Neural progenitor cell (in vitro differentiated cells): ENCODE results near the gene PRR19. TPM values are rescaled to one million over a fixed set of nuclear protein-coding genes. Genes with fewer than 3 reads are reported as not detected.
A peak's percentile ranks its signal among the peaks of the same experiment; 100 is the strongest.

Experiments
- DNase-seq: peaks from one replicate; pipeline ENCODE4 v3.0.0-alpha.2; 2016; ENCODE audit warnings: low spot score
- H2AFZ ChIP-seq: fragments of 200-600 bp; sonication (generic); replicated peaks from 2 replicates; pipeline ENCODE4 v1.6.1; 2016; ENCODE audit warnings: antibody characterized with exemption
- H3F3A ChIP-seq: fragments of 200-600 bp; sonication (generic); 2 replicates; pipeline ENCODE4 v1.6.1; 2016; ENCODE audit warnings: antibody characterized with exemption, low read depth
- H3K27ac ChIP-seq: fragments of 200-600 bp; sonication (generic); 2 replicates; pipeline ENCODE4 v1.5.1; 2016; ENCODE audit warnings: mild to moderate bottlenecking
- H3K27me3 ChIP-seq: fragments of 200-600 bp; sonication (generic); 2 replicates; pipeline ENCODE4 v1.6.1; 2016; ENCODE audit warnings: mild to moderate bottlenecking, moderate library complexity
- H3K36me3 ChIP-seq: fragments of 200-600 bp; sonication (generic); 2 replicates; pipeline ENCODE4 v1.5.1; 2016
- H3K4me1 ChIP-seq: fragments of 200-600 bp; sonication (generic); 2 replicates; pipeline ENCODE4 v1.6.1; 2016; ENCODE audit warnings: mixed run types
- H3K4me2 ChIP-seq: fragments of 200-600 bp; sonication (generic); 2 replicates; pipeline ENCODE4 v1.6.1; 2016
- H3K4me3 ChIP-seq: fragments of 200-600 bp; sonication (generic); 2 replicates; pipeline ENCODE4 v1.5.1; 2016
- H3K79me2 ChIP-seq: fragments of 200-600 bp; sonication (generic); 2 replicates; pipeline ENCODE4 v1.6.1; 2016; ENCODE audit warnings: low read depth
- H3K9ac ChIP-seq: fragments of 200-600 bp; sonication (generic); 2 replicates; pipeline ENCODE4 v1.6.1; 2016
- H3K9me3 ChIP-seq: fragments of 200-600 bp; sonication (generic); 2 replicates; pipeline ENCODE4 v1.5.1; 2016; ENCODE audit warnings: low read depth
- H4K20me1 ChIP-seq: fragments of 200-600 bp; sonication (generic); 2 replicates; pipeline ENCODE4 v1.6.1; 2016; ENCODE audit warnings: low read depth
- H3K27ac Mint-ChIP-seq: 3 replicates; pipeline ENCODE4 v1.8.0; 2021; ENCODE audit warnings: mixed read lengths
- H3K27me3 Mint-ChIP-seq: 2 replicates; pipeline ENCODE4 v1.8.0; 2022; ENCODE audit warnings: low read depth, mild to moderate bottlenecking, inconsistent platforms, moderate library complexity, mixed read lengths; ENCODE audit not compliant: insufficient read depth
- H3K36me3 Mint-ChIP-seq: 3 replicates; pipeline ENCODE4 v1.8.0; 2021; ENCODE audit warnings: mixed read lengths
- H3K4me1 Mint-ChIP-seq: 3 replicates; pipeline ENCODE4 v1.8.0; 2021; ENCODE audit warnings: mixed read lengths
- H3K4me3 Mint-ChIP-seq: 3 replicates; pipeline ENCODE4 v1.8.0; 2021; ENCODE audit warnings: mild to moderate bottlenecking, moderate library complexity, mixed read lengths
- H3K9me3 Mint-ChIP-seq: 3 replicates; pipeline ENCODE4 v1.8.0; 2020; ENCODE audit warnings: mixed read lengths
- EZH2 ChIP-seq: fragments of 200-600 bp; sonication (generic); IDR thresholded peaks from 2 replicates; pipeline ENCODE4 v1.6.1; 2017; ENCODE audit warnings: antibody characterized with exemption, mild to moderate bottlenecking, moderate library complexity
- EZH2phosphoT487 ChIP-seq: fragments of 200-600 bp; sonication (generic); IDR thresholded peaks from 2 replicates; pipeline ENCODE4 v1.6.1; 2017; ENCODE audit warnings: antibody characterized with exemption
- total RNA-seq: library from RNA; depleted of rRNA; stranded (reverse); fragments of >200 nt; gene quantifications from 2 replicates; pipeline ENCODE4 v1.2.3, GENCODE V29; 2015; ENCODE audit warnings: low replicate concordance
- TF ChIP-seq, protein P1 (sequence below): fragments of 200-600 bp; sonication (generic); IDR thresholded peaks from 2 replicates; pipeline ENCODE4 v1.5.1; 2017; ENCODE audit warnings: antibody characterized with exemption, mild to moderate bottlenecking

PRR19 gene
- total RNA-seq, 1 donor from 2014 or later = 1.0 TPM

DNA sequence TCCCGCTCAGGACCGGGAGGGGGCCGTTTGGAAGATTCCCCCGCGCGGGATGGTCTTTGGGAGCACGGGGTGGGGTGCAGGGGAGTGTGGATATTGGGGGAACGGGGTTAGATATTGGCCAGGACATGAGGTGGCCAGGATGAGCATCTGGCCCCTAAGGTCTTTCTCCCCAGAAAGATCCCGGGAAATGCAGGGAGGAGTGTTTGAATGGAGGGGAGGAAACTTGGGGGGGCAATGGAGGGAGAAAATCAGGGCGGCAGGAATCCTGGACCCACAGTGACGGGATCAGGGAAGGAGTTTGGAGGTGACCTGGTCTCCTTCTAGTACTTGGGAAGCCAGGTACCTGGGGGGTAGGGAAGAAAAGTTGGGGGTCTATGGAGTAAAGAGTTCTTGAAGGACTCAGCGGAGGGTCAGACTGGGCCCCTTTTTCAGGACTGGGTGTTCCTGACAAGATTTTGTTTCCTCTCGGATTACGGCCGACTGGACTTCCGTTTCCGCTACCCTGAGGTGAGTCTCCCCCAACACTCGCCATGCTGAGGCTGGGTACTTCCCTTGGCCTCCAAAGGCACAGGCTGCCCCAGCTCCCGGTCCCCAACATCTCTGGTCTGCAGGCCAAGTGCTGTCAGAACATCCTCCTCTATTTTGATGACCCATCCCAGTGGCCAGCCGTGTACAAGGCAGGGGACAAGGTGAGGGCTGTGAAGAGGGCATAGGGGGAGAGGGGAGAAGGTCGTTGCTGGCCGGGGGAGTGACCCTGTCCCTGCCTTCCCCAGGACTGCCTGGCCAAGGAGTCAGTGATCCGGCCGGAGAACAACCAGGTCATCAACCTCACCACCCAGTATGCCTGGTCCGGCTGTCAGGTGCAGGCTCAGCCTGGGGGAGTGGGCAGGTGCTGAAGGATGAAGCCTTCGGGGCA, 12.2 kb downstream of the PRR19 start:
- H2AFZ ChIP-seq = no peak overlapping the region
- TF ChIP-seq EZH2phosphoT487 (no peak), EZH2 (no peak)
- TF ChIP-seq, protein P1, sequence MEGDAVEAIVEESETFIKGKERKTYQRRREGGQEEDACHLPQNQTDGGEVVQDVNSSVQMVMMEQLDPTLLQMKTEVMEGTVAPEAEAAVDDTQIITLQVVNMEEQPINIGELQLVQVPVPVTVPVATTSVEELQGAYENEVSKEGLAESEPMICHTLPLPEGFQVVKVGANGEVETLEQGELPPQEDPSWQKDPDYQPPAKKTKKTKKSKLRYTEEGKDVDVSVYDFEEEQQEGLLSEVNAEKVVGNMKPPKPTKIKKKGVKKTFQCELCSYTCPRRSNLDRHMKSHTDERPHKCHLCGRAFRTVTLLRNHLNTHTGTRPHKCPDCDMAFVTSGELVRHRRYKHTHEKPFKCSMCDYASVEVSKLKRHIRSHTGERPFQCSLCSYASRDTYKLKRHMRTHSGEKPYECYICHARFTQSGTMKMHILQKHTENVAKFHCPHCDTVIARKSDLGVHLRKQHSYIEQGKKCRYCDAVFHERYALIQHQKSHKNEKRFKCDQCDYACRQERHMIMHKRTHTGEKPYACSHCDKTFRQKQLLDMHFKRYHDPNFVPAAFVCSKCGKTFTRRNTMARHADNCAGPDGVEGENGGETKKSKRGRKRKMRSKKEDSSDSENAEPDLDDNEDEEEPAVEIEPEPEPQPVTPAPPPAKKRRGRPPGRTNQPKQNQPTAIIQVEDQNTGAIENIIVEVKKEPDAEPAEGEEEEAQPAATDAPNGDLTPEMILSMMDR = no peak
- Mint-ChIP-seq H3K4me1 (peaks cover 9% of the 10 kb centered on the region), H3K36me3 (no peaks in the 10 kb centered on the region), H3K27ac (no peak overlapping the region), H3K4me3 (peak overlapping the region; percentile 88), H3K27me3 (peaks cover 26% of the 10 kb centered on the region), H3K9me3 (no peaks in the 10 kb centered on the region)
- H4K20me1 ChIP-seq = peaks cover 8% of the 10 kb centered on the region
- H3K27ac ChIP-seq = no peak overlapping the region
- peaks cover 8% of the 10 kb centered on the region for H3F3A ChIP-seq
- no peaks in the 10 kb centered on the region for H3K79me2 ChIP-seq
- H3K4me1 ChIP-seq = no peaks in the 10 kb centered on the region
- peak overlapping the region; percentile 85 for H3K4me3 ChIP-seq
- no peaks in the 10 kb centered on the region for H3K9me3 ChIP-seq
- no peak overlapping the region for H3K9ac ChIP-seq
- no peaks in the 10 kb centered on the region for H3K36me3 ChIP-seq
- peak overlapping the region; percentile 100 for H3K4me2 ChIP-seq
- DNase-seq = no peak
- H3K27me3 ChIP-seq = peaks cover 50% of the 10 kb centered on the region

DNA sequence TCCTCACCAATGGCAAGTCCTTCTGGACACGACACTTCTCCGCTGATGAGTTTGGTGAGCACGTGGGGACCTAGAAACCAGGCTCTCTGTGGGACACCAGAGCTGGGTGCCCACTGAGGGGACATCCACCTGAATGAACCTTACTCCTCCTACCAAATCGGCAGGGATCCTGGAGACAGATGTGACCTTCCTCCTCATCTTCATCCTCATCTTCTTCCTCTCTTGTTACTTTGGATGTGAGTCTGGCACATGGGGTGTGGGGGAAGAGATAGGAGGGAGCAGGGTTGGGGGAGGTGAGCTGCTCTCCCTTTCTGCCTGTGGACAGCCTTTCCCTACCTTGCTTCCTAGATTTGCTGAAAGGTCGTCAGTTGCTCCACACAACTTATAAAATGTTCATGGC, 13.1 kb downstream of the PRR19 start:
- H3K27me3 Mint-ChIP-seq = peaks cover 28% of the 10 kb centered on the region
- H3K4me3 Mint-ChIP-seq = peak overlapping the region; percentile 65
- Histone ChIP-seq H3K9me3 (no peaks in the 10 kb centered on the region), H3F3A (peaks cover 8% of the 10 kb centered on the region), H3K4me3 (no peak overlapping the region), H3K9ac (no peak overlapping the region), H3K27me3 (peaks cover 57% of the 10 kb centered on the region), H3K27ac (no peak overlapping the region), H3K4me2 (no peak overlapping the region), H4K20me1 (peaks cover 8% of the 10 kb centered on the region), H3K4me1 (no peaks in the 10 kb centered on the region), H2AFZ (no peak overlapping the region), H3K36me3 (no peaks in the 10 kb centered on the region), H3K79me2 (no peaks in the 10 kb centered on the region)
- no peak for DNase-seq
- no peak overlapping the region for H3K27ac Mint-ChIP-seq
- H3K9me3 Mint-ChIP-seq = no peaks in the 10 kb centered on the region
- H3K4me1 Mint-ChIP-seq = peaks cover 9% of the 10 kb centered on the region
- no peaks in the 10 kb centered on the region for H3K36me3 Mint-ChIP-seq
- TF ChIP-seq EZH2phosphoT487 (no peak), EZH2 (no peak)

DNA sequence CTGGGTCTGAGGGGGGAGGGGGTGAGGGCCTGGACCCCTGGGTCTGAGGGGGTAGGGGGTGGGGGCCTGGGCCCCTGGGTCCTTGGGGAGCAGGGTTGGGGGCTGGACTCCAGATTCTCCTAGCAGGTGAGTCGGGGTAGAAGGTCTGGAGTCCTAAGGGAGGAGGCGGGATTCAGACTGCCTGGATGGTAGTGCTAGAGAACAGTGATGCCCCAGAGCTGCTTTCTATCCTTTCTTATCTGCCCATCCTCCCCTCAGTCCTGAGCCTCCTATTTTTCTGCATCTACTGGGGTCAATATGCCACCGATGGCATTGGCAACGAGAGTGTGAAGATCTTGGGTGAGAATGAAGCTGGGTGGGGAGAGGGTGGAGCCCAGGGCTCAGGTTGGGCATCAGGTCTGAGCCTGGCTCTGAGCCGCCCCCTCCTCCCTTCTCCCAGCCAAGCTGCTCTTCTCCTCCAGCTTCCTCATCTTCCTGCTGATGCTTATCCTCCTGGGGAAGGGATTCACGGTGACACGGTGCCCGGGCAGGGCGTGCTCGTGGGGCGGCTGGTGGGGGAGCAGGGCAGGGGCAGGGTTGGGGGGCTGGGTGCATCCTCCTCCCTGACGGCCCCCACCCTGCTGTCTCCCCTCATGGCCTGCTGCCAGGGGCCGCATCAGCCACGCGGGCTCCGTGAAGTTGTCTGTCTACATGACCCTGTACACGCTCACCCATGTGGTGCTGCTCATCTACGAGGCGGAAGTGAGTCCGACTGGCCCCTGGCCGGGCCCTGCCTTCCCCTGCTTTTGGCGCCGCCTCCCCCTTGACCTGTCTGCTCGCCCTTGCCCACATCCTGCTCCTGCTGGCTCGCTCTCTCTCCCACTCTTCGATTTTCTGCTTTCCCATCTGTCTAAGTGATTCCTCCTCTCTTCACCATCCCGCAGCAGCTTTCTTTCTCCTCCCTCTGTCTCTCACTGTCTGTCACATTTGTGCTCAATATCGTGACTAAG, 14.6 kb downstream of the PRR19 start:
- H3K36me3 ChIP-seq = no peaks in the 10 kb centered on the region
- H2AFZ ChIP-seq = no peak overlapping the region
- TF ChIP-seq, protein P1 = no peak
- TF ChIP-seq EZH2 (no peak), EZH2phosphoT487 (no peak)
- no peak overlapping the region for H3K27ac ChIP-seq
- H3K9ac ChIP-seq = no peak overlapping the region
- no peaks in the 10 kb centered on the region for H3K9me3 Mint-ChIP-seq
- H3K79me2 ChIP-seq = no peaks in the 10 kb centered on the region
- H4K20me1 ChIP-seq = peaks cover 8% of the 10 kb centered on the region
- no peaks in the 10 kb centered on the region for H3K9me3 ChIP-seq
- peak overlapping the region; percentile 0 for H3K27ac Mint-ChIP-seq
- H3K36me3 Mint-ChIP-seq = no peaks in the 10 kb centered on the region
- H3K4me1 Mint-ChIP-seq = peaks cover 9% of the 10 kb centered on the region
- H3K27me3 Mint-ChIP-seq = peaks cover 24% of the 10 kb centered on the region
- no peak overlapping the region for H3K4me3 ChIP-seq
- peaks cover 72% of the 10 kb centered on the region for H3K27me3 ChIP-seq
- no peak for DNase-seq
- H3K4me2 ChIP-seq = no peak overlapping the region
- peak overlapping the region; percentile 39 for H3K4me3 Mint-ChIP-seq
- peaks cover 8% of the 10 kb centered on the region for H3F3A ChIP-seq
- no peaks in the 10 kb centered on the region for H3K4me1 ChIP-seq
